GM23338 (cell line): ENCODE measurements around the gene SAFB. TPM values are rescaled to one million over a fixed set of nuclear protein-coding genes. Genes with fewer than 3 reads are reported as not detected.

Experiments used
- ATAC-seq: fragments of 200-7000 bp; cut with Tn5 transposase; 3 replicates; pipeline ENCODE4 v1.9.1; 2020
- DNase-seq: peaks from one replicate; pipeline ENCODE4 v3.0.0-alpha.2; 2015; ENCODE audit warnings: low spot score
- H2AFZ ChIP-seq: fragments of 200-600 bp; sonication (generic); 2 replicates; pipeline ENCODE4 v1.8.0; 2016; ENCODE audit warnings: antibody characterized with exemption, mild to moderate bottlenecking, moderate library complexity
- H3F3A ChIP-seq: fragments of 200-600 bp; sonication (generic); replicated peaks from 2 replicates; pipeline ENCODE4 v1.8.0; 2017; ENCODE audit warnings: antibody characterized with exemption, mixed run types, low read depth
- H3K27ac ChIP-seq: fragments of 200-600 bp; sonication (generic); 2 replicates; pipeline ENCODE4 v1.6.1; 2016; ENCODE audit warnings: low read depth
- H3K27me3 ChIP-seq: fragments of 200-600 bp; sonication (generic); 2 replicates; pipeline ENCODE4 v1.8.0; 2016; ENCODE audit warnings: mild to moderate bottlenecking, mixed run types, moderate library complexity; ENCODE audit not compliant: insufficient read depth
- H3K36me3 ChIP-seq: fragments of 200-600 bp; sonication (generic); 2 replicates; pipeline ENCODE4 v1.8.0; 2016; ENCODE audit warnings: mild to moderate bottlenecking; ENCODE audit not compliant: insufficient read depth
- H3K4me1 ChIP-seq: fragments of 200-600 bp; sonication (generic); 2 replicates; pipeline ENCODE4 v1.8.0; 2016; ENCODE audit warnings: mild to moderate bottlenecking, moderate library complexity; ENCODE audit not compliant: insufficient read depth
- H3K4me2 ChIP-seq: fragments of 200-600 bp; sonication (generic); 2 replicates; pipeline ENCODE4 v1.7.1; 2017; ENCODE audit warnings: mixed run types
- H3K4me3 ChIP-seq: fragments of 200-600 bp; sonication (generic); 2 replicates; pipeline ENCODE4 v1.6.1; 2016; ENCODE audit warnings: mixed run types
- H3K79me2 ChIP-seq: fragments of 200-600 bp; sonication (generic); replicated peaks from 2 replicates; pipeline ENCODE4 v1.8.0; 2017; ENCODE audit warnings: mild to moderate bottlenecking; ENCODE audit not compliant: insufficient read depth
- H3K9me2 ChIP-seq: fragments of 200-600 bp; sonication (generic); 2 replicates; pipeline ENCODE4 v1.8.0; 2017; ENCODE audit not compliant: insufficient read depth
- H4K20me1 ChIP-seq: fragments of 200-600 bp; sonication (generic); replicated peaks from 2 replicates; pipeline ENCODE4 v1.8.0; 2017; ENCODE audit warnings: mild to moderate bottlenecking; ENCODE audit not compliant: insufficient read depth
- H3K27ac Mint-ChIP-seq: 2 replicates; pipeline ENCODE4 v1.8.0; 2020; ENCODE audit warnings: inconsistent platforms, mild to moderate bottlenecking, moderate library complexity, mixed read lengths
- H3K27me3 Mint-ChIP-seq: 3 replicates; pipeline ENCODE4 v1.8.0; 2022; ENCODE audit warnings: low read depth, mild to moderate bottlenecking, moderate library complexity, mixed read lengths, inconsistent platforms; ENCODE audit not compliant: insufficient read depth, poor library complexity
- H3K36me3 Mint-ChIP-seq: 3 replicates; pipeline ENCODE4 v1.8.0; 2021; ENCODE audit warnings: low read depth, mild to moderate bottlenecking, inconsistent platforms, moderate library complexity, mixed read lengths
- H3K4me1 Mint-ChIP-seq: 3 replicates; pipeline ENCODE4 v1.8.0; 2020; ENCODE audit warnings: mild to moderate bottlenecking, inconsistent platforms, mixed read lengths
- H3K4me3 Mint-ChIP-seq: 3 replicates; pipeline ENCODE4 v1.8.0; 2021; ENCODE audit warnings: moderate library complexity, mild to moderate bottlenecking, inconsistent platforms, mixed read lengths
- H3K9me3 Mint-ChIP-seq: 3 replicates; pipeline ENCODE4 v1.8.0; 2020; ENCODE audit warnings: moderate library complexity, mild to moderate bottlenecking, inconsistent platforms, mixed read lengths
- EZH2 ChIP-seq: fragments of 200-600 bp; sonication (generic); IDR thresholded peaks from one replicate; pipeline ENCODE4 v1.8.0; 2017; ENCODE audit warnings: antibody characterized with exemption, mild to moderate bottlenecking, low read depth; ENCODE audit not compliant: unreplicated experiment
- NANOG ChIP-seq: IDR thresholded peaks from 2 replicates; pipeline ENCODE4 v1.6.1; 2016; ENCODE audit warnings: antibody characterized with exemption, borderline replicate concordance
- POLR2AphosphoS5 ChIP-seq: IDR thresholded peaks from 2 replicates; pipeline ENCODE4 v1.6.1; 2016; ENCODE audit warnings: antibody characterized with exemption, low read depth
- REST ChIP-seq: IDR thresholded peaks from one replicate; pipeline ENCODE4 v1.6.1; 2018; ENCODE audit warnings: antibody characterized with exemption; ENCODE audit not compliant: unreplicated experiment
- ZNF462 ChIP-seq: fragments of 250-450 bp; sonication (Bioruptor Pico); IDR thresholded peaks from 2 replicates; pipeline ENCODE4 v1.5.0; 2020; ENCODE audit warnings: mild to moderate bottlenecking, moderate library complexity
- polyA plus RNA-seq: library from polyadenylated mRNA; unstranded; fragments of >200 nt; fragmentation: Nextera tagmentation; extraction: Ambion mirVana; gene quantifications from 2 replicates; pipeline ENCODE4 v1.2.1, GENCODE V29; 2016
- total RNA-seq: library from RNA; depleted of rRNA; stranded (reverse); fragments of >200 nt; shearing (Covaris generic); gene quantifications from 2 replicates; pipeline ENCODE4 v1.2.3, GENCODE V29; 2014

SAFB gene
- total and polyA plus RNA-seq, 2 experiments from 2014 or later, result 85.2 to 109 TPM

GRCh38 chr19:5625641-5626040 lies 2.8 kb downstream of the SAFB start:
- Histone ChIP-seq H3F3A (peaks cover 25% of the 10 kb centered on the region; the same call in 1 of the 2 replicates), H3K9me2 (no peaks in the 10 kb centered on the region), H4K20me1 (peaks cover 73% of the 10 kb centered on the region), H3K27ac (peak overlapping the region; percentile 26; the same call in 1 of the 2 replicates), H3K79me2 (peaks cover 94% of the 10 kb centered on the region), H3K27me3 (no peaks in the 10 kb centered on the region), H3K4me1 (peaks cover 20% of the 10 kb centered on the region), H3K4me2 (peak overlapping the region; percentile 91; the same call in 1 of the 2 replicates), H3K36me3 (peaks cover 34% of the 10 kb centered on the region), H2AFZ (no peak overlapping the region), H3K4me3 (peak overlapping the region; percentile 98; the same call in 1 of the 2 replicates)
- Mint-ChIP-seq H3K4me1 (peaks cover 37% of the 10 kb centered on the region), H3K4me3 (peak overlapping the region; percentile 100; the same call in 2 of the 3 replicates), H3K9me3 (peaks cover 5% of the 10 kb centered on the region), H3K36me3 (peaks cover 76% of the 10 kb centered on the region), H3K27ac (no peak overlapping the region), H3K27me3 (peaks cover 8% of the 10 kb centered on the region)
- no peak for TF ChIP-seq EZH2
- TF ChIP-seq REST, result no peak
- TF ChIP-seq NANOG, result no peak
- DNase-seq, result no peak
- ATAC-seq, result no peak

- ATAC-seq (no peak), DNase-seq (peak; percentile 38)
- Histone ChIP-seq H3K27me3 (no peaks in the 10 kb centered on the region), H3K4me1 (peaks cover 14% of the 10 kb centered on the region; the same call in 1 of the 2 replicates), H3K27ac (no peak overlapping the region), H3K36me3 (peaks cover 30% of the 10 kb centered on the region), H3K79me2 (peaks cover 95% of the 10 kb centered on the region), H3K4me3 (no peak overlapping the region), H3K4me2 (no peak overlapping the region; the same call in 1 of the 2 replicates), H3K9me2 (no peaks in the 10 kb centered on the region), H2AFZ (no peak overlapping the region), H3F3A (peaks cover 22% of the 10 kb centered on the region; the same call in 1 of the 2 replicates), H4K20me1 (peaks cover 82% of the 10 kb centered on the region)
- TF ChIP-seq ZNF462 (CRISPR knock-in tag) (no peak), POLR2AphosphoS5 (peak; percentile 16; the same call in 1 of the 2 replicates)
- H3K27ac Mint-ChIP-seq, result no peak overlapping the region
- peaks cover 7% of the 10 kb centered on the region for H3K27me3 Mint-ChIP-seq
- H3K9me3 Mint-ChIP-seq, result peaks cover 5% of the 10 kb centered on the region; the same call in 2 of the 3 replicates
- peaks cover 74% of the 10 kb centered on the region for H3K36me3 Mint-ChIP-seq
- H3K4me1 Mint-ChIP-seq, result peaks cover 28% of the 10 kb centered on the region
- peak overlapping the region; percentile 7; the same call in 1 of the 3 replicates for H3K4me3 Mint-ChIP-seq
These were observed 4.6 kb downstream of the SAFB start for GRCh38 chr19:5627395-5627904.
